Cardiac septum (tissue), 1 donor: ENCODE data around the gene OR9I1. TPM values are rescaled to one million over a fixed set of nuclear protein-coding genes. Genes with fewer than 3 reads are reported as not detected.

Experiments
- DNase-seq: peaks from one replicate; pipeline ENCODE4 v3.0.0-alpha.2; 2020; ENCODE audit warnings: low spot score
- intact Hi-C: fragments of 100-400 bp; cut with DNase I; formaldehyde crosslinking; loops from one replicate; pipeline ENCODE4 v1.14.0; 2022
- long read RNA-seq: library from polyadenylated mRNA; unstranded; transcript quantifications from one replicate; pipeline ENCODE4 v2.0.0, GENCODE V29; 2021
- total RNA-seq: library from RNA; stranded (reverse); fragmentation: NEBNext Ultra II Directional; extraction: Animal tissue kit (Norgen Biotek cat#: 25700); gene quantifications from one replicate; pipeline ENCODE4 v1.2.1, GENCODE V29; 2021
- donor health status: DM: no; HTN: no; CAD: no.

OR9I1 gene, protein sequence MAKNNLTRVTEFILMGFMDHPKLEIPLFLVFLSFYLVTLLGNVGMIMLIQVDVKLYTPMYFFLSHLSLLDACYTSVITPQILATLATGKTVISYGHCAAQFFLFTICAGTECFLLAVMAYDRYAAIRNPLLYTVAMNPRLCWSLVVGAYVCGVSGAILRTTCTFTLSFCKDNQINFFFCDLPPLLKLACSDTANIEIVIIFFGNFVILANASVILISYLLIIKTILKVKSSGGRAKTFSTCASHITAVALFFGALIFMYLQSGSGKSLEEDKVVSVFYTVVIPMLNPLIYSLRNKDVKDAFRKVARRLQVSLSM
- total RNA-seq = not detected
- long read RNA-seq = 0 reads

DNA sequence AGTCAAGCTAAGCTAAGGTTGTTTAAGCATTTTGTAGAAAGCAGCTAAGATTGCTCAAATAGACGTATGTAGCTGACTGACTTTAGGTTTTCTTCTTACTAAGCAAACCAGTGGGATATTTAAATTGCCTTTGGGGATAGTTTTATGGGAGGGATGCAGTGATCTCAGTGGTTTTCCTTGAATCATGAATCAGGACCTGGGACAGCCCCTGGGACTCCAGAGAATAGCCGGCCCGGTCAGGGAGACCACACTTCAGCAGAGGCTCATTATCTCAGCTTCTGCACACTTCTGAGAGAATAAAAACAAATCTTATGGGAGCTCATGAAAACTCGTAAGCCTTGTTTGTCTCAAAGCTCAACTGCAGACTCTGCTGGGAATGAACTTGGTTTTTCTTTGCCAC lies at the start of gene OR9I1:
Gene OR9I1, minus strand, starts transcription at position 62 of the 400 bp plus-strand sequence. CDS start 6,086 bp downstream, outside the sequence.
- intact Hi-C loops = no loop called here
- no peak for DNase-seq

DNA sequence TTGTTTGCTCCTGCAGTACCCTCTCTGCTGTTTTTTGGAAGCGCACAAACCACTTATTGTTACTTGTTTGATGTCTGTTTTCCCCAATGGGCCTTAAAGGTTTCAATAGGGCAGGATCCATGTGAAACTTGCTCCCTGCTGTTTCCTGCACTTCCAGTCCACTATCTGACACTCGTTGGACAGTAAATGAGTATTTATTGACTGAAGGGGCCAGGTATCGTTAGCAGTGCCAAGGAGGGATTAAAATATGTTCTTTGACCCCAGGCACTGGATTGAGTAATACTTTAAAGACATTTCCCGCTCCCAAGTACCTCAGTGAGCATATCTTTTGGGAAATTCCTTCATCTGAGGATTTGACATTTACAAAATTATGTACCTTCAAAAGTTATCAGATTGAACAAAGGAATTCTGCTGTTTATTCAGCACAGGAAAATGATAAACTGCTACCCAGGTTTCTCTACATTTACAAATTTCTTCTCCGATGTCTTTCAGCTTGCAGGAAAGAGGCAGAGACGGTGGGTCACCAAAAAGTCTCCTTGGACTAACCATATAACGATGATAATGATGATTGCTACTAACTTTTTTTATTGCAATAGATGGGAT lies 40.3 kb upstream of the OR9I1 start:
- DNase-seq = no peak
- intact Hi-C loops = no loop called here

DNA sequence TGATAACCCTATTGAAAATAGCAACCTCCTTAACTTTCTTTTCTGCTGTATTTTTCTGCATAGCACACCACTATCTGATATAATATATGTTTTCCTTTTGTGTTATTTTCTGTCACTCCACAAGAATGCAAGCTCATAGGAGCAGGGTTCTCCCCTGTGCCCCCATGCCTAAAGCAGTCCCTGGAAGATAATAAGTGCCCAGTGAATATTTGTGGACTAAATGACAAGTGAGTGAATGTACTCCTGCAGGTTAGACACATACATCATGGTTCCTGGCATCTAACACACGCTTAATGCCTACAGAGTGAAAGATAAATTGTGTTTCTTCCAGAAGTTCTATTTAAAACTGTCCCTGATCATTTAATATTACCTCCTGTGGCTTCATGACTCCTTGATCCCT lies 39.7 kb upstream of the OR9I1 start:
- DNase-seq = no peak
- intact Hi-C loops = no loop called here

DNA sequence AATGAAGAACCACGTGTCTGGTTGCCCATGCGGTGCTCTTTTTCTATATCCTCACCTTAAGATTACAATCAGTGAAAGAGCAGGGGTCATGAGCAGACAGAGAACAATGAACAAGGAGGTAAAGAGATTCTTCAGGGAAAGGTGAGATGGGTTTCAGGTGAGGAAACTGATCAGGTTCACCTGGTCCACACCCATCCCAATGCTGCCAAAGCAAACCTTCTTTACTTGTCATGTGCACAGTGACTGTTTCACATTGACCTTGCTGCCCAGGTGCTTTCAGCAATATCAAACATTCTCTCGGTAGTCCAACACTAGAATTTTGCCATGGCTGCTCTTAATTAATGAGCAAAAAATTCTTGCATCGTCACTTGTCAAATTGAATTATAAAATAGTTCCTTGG lies 39.1 kb upstream of the OR9I1 start:
- intact Hi-C loops = no loop called here
- no peak for DNase-seq

DNA sequence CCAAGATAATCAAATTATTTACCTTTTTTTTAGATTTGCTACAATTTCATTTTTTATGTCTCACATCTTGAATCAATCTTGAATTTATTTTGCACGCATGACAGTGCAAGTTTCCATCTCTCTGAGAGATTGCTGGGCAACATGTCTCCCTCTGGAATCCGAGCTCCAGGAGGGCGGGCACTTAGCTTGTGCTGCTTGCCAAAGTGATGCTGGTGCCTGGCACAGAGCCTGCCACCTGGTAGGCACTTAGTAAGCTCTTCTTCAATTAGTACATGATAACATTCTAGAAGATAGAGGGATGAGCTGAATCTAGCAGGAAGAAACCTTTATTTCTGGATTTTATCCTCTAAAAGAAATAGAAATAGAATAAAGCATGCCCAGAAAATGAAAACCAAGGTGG lies 27.5 kb upstream of the OR9I1 start:
- DNase-seq = no peak
- intact Hi-C loops = no loop called here

DNA sequence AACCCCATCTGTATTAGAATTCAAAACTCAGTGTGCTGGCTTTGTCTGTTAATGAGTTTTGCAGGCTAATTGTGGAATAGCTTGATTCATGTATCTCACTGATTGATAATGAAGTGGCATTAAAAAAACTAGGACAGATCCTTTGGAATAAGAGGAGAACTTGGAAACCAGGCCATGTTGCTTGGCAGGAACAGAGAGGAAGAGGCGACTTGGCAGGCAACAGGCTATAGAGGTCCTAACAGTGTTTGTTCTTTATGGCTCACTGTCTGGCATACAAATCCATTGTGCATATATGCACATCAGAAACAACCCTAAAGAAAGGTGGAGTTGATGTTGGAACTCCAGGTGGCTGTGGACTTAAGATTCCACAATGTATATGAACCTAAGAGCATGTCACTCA lies 17.4 kb upstream of the OR9I1 start:
- intact Hi-C loops = no loop called here
- DNase-seq = no peak

DNA sequence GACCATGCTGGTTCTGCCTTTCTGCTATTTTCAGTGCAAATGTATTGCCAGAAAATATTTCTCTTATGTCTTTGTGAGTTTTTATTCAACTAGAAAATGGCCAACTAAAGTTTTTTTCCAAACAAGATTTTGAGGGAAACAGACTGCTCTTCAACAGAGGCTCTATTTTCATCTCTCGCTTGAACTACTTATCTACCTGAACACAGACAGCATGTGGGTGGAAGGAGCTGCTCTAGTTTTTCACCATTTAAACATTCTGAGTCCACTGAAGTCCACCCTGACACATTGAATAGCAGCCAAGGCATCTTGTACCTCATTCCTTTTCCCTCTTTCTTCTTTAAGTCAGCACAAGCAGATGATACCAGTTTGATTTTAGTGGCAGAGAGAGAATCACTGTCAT lies 9.8 kb upstream of the OR9I1 start:
- intact Hi-C loops = no loop called here

DNA sequence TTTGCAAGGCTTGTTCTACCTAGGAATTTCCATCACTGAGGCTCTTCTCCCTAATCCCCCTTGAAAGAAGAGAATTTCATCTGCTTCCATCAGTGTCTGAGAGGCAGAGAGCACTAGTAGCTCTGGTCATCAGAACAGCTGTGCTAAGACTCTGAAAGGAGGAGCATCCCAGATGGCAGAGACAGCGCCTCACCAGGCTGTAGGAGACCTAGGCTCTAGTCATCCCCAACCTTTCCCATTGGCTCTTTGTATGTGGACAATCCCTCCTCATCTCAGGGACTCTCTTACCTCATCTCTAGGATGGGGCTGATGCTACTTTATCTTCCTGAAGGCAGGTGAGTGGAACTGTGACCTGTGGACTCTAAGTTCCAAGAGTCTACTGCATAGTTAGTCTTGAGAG lies 8.8 kb upstream of the OR9I1 start:
- no peak for DNase-seq
- intact Hi-C loops = no loop called here

More for the DNA sequence above, 9.8 kb upstream of the OR9I1 start:
- DNase-seq = no peak

DNA sequence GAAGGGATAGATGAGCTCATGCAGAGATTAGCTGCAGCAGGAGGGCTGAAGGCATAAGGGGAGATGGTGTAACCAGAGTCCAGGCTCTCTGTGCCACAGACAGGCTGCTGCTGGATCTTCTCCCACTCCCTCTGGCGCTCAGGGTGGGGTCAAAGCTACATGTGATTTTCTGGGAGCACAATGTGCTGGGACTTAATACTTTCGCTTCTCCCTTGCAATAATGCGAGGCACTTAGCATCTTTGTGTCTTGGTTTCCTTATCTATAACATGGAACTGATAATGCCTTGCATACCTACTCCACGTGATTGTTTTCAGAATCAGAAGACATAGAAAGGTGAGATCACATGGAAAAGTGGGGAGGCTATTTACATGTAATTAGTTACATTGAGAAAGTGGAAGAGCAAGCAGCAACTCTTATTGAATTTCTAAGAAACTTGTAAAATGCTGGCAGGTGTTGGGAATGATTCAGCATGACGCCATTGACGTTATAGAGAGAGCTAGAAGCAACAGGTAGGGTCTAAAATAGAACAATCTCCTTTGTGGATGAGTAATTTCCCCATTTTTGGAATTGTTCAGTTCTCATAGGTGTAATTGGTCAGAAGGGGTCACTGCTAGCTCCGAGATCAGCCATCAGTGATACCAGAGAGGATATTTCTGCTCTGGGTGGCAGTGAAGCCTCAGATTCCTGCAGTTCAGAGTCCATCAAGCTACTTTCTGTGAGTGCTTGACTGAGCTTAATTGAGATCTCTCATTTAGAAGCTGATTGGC lies 8.2 kb upstream of the OR9I1 start:
- DNase-seq = no peak
- intact Hi-C loops = no loop called here

DNA sequence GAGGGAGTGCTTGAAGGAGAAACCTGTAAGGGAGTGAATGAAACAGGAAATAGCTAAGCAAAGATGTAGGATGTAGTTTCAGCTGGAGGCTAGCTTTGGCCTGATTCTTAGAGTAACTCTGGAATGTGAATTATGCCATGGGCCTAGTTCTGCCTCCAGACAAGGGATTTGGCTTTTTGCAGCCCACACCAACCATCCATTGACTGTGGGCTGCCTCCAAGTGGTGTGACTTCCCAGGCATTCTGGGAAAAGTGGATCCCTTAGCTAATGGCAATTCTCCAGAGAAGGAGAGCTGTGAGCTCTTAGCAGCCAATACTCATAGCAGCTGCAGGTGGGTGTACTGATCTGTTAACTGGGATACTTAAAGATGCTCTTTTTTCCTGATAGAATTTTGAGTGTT lies 2.0 kb upstream of the OR9I1 start:
- no peak for DNase-seq
- intact Hi-C loops = no loop called here

DNA sequence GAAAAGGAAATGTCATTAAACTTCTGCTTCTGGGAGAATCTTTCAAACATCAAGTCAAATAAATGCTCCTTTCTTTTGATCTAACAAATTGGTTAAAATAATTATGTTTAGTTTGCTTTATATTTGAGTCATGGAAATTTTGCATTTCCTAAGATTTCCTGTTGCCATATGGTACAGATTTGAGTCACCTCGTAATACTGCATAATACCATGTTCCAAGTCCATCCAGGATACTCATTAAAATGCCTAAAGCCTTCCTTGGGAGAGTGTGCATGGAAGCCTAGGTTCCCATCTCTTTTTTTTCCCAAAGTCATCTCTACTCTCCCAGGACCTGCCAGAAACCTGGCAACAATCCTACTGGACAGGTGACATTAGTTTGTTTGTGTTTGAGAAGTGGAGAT lies 4.2 kb downstream of the OR9I1 start:
- intact Hi-C loops = no loop called here
- no peak for DNase-seq

DNA sequence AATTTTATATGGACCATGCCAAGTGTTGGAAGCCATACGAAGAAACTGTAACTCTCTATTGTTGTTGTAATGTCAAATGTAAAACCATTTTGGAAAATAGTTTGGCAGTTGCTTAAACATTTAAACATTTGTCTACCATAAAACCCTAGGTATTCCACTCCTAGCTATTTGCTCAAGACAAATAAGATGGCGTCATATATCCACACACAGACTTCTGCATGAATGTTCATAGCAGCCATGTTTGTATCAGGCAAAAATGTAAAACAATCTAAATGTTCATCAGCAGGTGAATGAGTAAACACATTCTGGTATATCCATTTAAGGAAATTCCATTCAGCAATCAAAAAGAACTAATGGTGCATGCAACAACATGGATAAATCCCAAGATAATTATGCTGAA lies 27.9 kb downstream of the OR9I1 start:
- intact Hi-C loops = no loop called here
- DNase-seq = no peak

DNA sequence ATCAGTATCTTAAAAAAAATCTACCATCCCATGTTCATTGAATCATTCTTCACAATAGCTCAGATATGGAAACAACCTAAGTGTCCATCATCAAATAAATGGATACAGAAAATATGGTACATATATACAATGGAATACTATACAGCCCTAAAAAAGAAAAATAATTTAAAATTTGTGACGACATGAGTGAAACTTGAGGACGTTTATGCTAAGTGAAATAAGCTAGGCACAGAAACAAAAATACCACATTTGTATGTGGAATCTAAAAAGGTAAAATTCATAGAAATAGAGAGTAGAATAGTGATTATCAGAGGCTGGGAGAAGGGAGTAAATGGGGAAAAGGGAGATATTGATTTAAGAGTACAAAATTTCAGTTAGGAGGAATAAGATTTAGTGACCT lies 38.8 kb downstream of the OR9I1 start:
- intact Hi-C loops = no loop called here
- no peak for DNase-seq

DNA sequence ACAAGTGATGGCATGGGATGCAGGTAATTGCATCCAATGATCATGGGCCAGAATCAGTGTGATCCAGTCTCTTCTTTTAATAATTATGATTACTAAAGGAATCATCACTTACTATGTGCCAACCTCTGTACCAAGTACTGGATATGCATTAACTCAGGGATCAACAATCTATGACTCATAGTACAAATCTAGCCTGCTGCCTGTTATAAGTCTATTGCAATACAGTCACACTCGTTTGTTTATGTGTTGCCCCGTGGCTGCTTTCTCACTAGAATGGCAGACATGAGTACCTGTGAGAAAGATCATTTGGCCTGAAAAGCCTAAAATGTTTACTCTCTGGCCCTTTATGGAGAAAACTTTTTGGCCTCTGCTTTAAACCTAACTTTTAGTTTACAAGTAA lies 49.5 kb downstream of the OR9I1 start:
- intact Hi-C loops = no loop called here
- DNase-seq = no peak

DNA sequence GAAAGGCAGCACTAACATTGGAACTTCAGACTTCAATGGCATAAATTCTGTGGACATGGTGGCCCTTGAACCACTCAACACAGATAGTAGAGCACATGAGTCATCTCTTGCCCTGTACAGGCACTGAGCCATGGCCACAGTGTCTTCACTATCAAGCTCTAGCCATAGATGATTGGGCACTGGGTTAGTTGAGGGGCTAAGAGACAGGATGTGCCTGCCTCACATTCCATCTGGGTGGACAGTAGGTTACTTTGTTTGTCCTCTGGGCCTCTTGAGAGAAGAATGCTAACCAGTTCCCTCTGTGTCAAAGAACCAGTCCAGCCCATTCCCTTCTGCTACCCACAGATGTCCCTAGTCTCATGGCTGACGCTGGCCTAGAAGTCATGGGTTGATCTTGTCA lies 54.7 kb downstream of the OR9I1 start:
- intact Hi-C loops = no loop called here
- no peak for DNase-seq

DNA sequence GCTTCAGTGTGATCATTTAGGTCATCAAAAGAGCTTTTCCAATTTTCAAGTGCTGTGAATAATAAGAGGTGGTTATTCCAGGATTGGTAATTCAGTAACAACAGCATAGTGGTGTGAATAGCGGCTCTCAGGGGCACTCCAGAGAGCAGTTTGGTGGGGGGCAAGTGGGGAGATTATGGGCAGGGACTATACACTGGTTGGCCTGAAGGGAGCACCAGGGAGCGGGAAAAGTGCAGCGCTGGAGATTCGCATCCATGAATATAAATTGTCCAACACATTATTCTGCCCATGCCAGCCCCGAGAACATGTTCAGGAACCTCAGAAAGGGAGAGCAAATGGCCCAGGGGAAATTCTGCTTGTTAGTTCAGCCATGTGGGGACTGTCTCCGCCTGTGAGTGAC lies 56.7 kb downstream of the OR9I1 start:
- no peak for DNase-seq
- intact Hi-C loops = no loop called here

DNA sequence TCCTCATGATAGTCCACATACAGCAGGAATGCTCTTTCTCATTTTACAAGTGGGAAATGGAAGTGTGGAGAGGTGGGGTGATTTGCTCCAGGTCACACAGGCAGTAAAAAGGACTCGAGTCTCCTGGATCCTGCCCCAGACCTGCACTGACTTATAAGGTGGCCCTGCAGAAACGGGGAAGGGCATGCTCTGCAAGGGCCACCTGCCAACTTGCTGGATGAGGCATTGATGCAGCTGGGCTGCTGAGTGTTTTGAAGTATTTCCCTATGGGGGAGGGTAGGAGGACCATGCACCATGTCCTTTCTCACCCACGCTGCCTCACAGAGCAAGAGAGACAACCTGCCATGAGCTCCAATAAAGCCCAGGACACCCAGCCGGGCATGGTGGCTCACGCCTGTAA lies 57.6 kb downstream of the OR9I1 start:
- intact Hi-C loops = no loop called here
- DNase-seq = no peak
